GM18868 (cell line): ENCODE measurements around the gene ADAD2.

Source experiments
- ATAC-seq: cut with Tn5 transposase; IDR thresholded peaks from one replicate; pipeline ENCODE4 v1.9.1; 2021; ENCODE audit warnings: mild to moderate bottlenecking, moderate library complexity; ENCODE audit not compliant: unreplicated experiment

The ADAD2 gene

GRCh38 chr16:84176192-84177053 lies 14.5 kb upstream of the ADAD2 start:
- ATAC-seq: no peak

DNA sequence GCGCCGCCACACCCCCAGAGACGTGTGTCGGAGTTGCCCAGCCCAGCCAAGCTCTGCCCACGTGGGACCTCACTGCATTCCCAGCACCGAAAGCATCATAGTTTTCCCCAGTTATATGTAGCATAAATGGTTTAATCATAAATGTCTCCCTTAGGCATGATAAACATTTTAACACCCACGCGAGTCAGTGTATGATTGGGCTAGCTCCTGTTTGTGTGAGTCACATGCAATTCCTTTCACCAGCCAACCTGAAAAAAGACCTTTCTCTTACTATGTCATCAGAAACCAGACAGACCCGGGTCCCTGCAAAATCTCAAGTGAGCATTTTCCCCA lies 13.2 kb upstream of the ADAD2 start:
- no peak for ATAC-seq

DNA sequence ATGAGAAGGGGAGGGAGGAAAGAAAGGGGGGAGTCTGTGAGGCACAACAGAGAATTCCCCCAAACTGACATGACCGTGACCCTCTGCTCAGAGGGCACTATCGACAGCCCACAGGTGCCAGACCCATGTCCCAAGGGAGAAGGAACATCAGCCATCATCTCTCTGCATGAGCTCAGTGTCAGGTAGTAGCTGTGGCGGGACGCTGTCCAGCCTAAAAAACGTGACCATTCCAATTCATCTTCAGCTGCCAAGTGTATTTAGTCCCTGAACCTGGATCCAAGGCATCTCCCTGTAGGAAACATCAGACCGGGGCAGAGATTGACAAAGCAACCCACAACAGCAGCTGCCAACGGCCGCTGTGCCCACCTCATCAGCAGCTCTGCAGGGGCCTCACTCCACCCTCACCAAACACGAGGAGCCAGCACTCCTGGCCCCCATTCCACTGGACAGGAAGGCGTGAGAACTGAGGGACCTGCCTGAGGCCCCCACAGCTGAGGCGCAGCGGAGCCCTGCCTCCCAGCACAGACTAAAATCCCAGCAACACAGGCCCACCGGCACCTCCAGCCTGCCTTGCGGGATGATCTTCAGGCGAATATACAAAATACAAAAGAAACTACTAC lies 12.7 kb upstream of the ADAD2 start:
- ATAC-seq: no peak

DNA sequence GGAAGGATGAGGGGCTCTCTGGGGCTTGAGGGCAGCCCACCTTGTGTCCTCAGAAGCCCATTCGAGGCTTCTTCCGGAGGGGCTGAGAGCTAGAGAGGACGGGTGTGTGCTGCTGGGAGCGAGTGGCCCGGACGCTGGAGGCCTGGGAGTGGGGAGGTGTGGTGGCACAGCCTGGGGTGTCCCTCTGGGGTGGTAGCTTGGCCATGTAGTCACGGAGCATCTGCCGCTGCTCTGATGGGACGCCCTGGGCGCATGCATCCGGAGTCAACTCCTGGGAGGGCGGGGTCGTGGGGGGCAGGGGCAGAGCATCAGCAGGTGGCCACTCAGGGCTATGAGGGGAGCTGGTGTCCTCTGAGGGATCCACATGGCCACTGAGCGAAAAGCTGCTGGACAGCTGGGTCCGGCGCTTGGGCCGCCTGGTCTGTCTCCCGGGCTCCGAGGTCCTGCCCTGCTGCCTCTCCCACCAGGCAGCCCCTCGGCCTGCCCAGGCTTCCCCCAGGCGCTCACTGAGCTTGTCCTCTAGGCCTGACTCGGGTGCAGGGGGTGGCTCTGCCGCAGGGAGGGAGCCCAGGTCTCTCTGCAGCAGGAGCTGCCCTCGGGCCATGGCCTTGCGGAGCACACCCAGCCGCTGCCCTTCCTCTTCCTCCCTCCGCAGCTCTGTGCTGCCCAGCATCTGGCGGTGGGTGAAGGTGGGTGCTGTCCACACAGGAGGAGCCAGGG lies 11.9 kb upstream of the ADAD2 start:
- ATAC-seq: no peak

DNA sequence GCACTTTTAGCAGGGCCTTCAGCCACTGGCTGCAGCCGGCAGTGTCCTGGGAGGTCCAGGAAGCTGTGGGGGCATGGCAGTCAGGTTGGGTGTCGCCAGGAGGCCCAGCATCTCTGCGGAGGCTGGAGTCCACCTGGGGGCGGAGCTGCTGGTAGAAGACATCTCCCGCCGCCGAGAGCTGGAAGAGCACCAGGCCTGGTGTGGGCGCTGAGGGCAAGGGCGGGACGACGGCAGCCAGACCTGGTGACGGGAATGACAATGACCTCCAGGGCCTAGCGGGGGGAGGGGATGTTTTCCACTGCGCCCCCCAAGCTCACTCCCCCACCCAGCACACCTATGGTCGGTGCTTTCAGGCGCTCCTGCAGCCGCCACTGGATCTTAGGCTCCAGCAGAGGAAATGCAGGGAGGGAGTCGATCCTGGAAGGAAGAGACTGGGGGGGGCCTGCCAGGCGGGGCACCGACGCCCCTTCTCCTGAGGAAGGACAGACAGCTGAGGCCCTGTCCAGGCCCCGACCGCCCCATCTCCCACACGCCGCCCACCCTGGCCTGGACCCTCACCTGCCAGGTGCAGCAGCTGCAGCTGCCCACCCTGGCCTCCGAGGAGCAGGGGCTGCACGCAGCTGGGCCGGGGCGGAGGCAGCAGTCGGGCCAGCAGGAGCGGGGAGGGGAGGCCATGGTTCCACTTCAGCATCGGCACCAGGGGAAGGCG lies 11.2 kb upstream of the ADAD2 start:
- ATAC-seq: no peak

DNA sequence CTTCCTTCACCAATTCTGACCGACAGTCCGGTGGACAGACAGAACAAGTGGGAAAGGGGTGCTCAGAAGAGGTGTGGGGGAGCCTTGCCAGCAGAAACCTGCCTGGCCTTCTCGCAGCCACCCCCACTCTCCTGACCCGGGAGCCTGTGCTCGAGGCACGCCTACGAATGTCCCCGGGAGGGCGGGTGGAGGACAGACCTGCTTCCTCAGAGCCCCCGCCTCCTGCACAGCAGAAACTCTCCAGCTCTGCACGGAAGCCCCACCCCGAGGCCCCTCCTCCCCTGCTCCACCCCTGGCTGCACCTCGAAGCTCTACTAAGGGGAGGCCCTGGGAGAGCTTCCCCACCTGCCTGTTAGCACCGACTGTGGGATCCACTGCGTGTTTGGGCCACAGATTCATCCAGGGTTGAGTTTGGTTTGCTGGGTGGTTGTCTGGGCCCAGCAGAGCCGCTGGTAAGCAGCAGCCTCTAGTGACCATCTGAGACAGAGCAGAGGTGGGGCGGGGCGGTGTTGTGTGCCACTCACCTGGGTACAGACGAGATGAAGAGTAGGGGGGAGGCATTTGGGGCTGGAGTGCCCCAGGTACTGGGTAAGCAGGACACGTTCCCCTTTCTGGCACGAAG lies 10.3 kb upstream of the ADAD2 start:
- ATAC-seq: no peak

DNA sequence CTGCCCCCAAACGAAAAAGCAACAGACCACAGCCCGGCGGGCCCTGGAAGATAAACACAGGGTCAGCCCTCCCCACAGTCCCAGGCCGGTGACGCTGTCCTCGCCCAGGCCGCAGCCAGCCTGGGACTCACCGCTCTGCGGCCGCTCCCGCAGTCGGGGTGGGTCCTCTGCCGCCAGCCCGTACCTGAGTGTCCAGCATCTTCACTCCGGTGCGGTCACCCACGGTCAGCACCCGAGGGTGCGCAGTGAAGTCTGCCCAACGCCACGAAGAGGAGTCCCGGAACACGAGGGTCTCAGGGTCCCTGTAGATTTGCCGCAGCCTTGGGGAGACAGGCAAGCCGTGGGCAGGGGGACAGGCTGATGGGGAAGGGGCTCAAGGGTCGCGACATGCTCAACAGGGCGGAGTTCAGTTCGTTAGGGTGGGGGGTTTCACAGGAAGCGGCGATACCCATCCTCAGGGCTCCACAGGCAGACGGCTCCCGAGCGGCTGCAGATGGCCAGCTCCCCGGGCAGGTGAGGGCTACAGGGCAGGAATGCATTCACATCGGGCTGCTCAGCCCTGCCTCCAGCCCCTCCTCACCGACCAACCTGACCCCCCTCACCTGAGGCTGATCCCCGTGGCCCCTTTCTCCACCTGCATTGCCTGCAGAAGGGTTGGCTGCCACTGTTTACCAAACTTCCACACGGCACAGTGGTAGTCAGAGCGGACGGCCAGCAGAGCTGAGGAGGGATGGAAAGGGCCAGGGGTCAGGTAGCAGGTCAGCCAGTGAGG lies 9.6 kb upstream of the ADAD2 start:
- no peak for ATAC-seq

- ATAC-seq: no peak
Measured at GRCh38 chr16:84182104-84182503, 8.9 kb upstream of the ADAD2 start.

- ATAC-seq: no peak
Measured at GRCh38 chr16:84182680-84183571, 8.0 kb upstream of the ADAD2 start.

- no peak for ATAC-seq
Measured at GRCh38 chr16:84183572-84183875, 7.4 kb upstream of the ADAD2 start.

- ATAC-seq: no peak
Measured at GRCh38 chr16:84183911-84184591, 6.9 kb upstream of the ADAD2 start.

- no peak for ATAC-seq
Measured at GRCh38 chr16:84184775-84185174, 6.2 kb upstream of the ADAD2 start.

DNA sequence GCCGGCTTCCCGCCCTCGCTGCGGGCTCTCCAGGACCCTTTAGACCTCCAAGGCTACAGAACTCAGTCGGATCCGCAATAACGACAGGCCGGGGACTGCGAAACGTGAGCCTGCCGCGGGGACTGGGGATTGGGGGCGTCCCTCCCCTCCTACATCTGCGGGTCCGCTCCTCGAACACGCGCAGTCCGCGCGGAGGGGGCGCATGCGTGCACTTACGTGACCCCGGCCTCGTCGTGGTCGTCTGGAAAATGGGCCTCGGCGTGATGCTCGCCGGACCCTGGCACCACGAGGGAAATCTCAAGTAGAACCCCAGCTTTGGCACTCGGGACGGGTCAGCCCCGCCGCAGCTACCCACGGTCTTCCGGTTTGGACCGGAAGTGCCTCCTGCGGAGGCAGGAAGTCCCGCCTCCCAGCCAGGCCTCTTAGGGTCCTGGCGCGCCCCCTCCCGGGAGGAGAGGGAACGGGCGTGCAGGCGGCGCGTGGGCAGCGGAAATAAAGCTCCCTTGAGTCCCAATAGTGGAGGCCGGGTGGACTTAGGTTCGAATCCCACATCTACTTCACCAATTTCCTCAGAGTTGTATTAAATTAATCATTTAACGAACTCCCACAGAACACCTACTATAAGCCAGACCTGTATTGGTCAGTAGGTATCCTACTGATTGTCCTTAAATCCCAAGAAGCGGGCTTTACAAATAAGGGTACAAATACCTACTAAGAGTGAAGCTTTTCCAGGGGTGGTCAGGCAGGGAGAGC lies 4.1 kb upstream of the ADAD2 start, which contains the start of gene TAF1C:
TAF1C (minus strand) TSS at position 373 of the 753 bp plus-strand sequence. CDS start 2,069 bp downstream, outside the sequence.
- peak; percentile 99 for ATAC-seq

DNA sequence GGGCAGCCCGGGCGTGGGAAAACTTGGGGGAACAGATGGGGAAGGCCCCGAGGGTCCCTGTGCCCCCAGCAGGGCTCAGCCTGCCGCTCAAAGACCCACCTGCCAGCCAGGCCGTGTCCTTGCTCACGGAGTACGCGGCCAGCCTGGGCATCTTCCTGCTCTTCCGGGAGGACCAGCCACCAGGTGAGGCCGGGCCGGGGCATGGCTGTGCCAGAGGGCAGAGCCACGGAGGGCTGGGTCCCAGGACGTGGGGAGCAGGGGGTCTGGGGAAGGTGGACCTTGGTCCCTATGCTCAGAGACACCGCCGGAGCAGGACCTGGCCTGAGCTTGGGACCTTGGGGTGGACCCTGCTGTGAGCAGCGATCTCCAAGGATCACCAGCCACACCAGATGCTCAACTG lies 509 bp downstream of the ADAD2 start:
- ATAC-seq: no peak

GRCh38 chr16:84193480-84193879 lies 2.5 kb downstream of the ADAD2 start:
- no peak for ATAC-seq

DNA sequence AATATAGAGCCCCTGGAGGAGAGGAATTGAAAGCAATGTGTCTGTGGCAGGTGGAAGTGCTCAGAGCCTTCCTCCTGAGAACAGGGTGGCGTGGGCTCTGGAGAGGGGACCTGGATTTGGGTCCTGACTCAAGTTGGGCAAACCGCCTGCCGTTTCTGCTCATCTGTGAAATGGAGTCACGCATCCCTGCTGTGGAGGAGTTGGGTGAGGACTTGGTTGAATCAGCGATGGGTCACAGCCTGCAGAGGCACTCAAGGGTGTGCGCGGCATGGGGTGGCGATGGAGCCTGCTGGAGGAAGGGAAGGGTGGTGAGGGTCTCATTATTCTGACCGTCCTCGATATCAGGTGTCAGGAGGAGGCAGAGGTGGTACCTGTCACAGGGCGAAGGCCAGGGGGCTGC lies 3.1 kb downstream of the ADAD2 start:
- ATAC-seq: no peak

DNA sequence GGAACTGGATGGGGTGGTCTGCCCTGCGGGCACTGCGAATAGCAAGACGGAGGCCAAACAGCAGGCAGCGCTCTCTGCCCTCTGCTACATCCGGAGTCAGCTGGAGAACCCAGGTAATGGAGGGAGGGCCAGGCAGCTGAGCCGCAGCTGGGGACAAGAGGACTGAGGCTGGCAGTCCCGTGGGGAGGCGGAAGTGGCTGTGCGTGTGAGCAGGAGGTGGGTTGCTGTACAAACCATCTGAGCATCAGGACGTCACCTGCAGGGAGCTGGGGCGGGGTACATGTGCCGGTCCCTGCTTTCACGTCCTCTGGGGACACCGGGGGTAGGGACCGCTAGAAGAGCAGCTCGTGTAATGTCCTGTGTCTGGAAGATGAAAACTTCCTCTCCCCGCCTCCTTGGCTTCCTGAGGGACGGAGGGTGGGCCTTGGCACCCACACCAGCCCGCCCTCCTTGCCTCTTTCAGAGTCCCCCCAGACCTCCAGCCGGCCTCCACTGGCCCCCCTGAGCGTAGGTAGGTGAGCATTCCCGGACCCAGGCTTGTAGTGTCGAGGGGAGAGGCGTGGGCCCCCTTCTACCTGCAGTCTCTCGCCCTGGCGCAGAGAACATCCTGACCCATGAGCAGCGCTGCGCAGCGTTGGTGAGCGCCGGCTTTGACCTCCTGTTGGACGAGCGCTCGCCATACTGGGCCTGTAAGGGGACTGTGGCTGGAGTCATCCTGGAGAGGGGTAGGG lies 3.7 kb downstream of the ADAD2 start:
- no peak for ATAC-seq
